ENCODE results near the gene GRID2. TPM values are rescaled to one million over a fixed set of nuclear protein-coding genes. Genes with fewer than 3 reads are reported as not detected.

Gene GRID2
- total and polyA plus RNA-seq, 2 donors from 2014 or later = 0.19 TPM; not detected in 1

DNA sequence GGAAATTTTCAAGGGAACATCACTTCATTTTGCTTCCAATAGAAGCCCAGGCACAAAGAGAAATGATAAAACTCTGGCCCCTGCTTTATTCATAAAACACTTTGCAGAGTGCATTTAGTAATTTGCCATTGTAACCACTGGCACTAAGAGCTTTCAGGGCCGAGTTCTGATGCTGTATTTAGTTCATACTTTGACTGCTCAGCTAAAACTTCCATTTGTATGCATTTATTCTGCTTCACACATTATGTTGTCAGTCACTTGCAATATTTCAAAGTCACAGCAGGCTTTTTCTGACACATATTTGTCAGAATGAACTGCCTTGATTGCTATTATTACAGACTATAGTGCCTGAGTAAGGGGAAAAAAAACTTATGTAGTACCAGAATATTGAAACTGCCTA lies 1350.4 kb downstream of the GRID2 start:
- TF ChIP-seq, protein P1, sequence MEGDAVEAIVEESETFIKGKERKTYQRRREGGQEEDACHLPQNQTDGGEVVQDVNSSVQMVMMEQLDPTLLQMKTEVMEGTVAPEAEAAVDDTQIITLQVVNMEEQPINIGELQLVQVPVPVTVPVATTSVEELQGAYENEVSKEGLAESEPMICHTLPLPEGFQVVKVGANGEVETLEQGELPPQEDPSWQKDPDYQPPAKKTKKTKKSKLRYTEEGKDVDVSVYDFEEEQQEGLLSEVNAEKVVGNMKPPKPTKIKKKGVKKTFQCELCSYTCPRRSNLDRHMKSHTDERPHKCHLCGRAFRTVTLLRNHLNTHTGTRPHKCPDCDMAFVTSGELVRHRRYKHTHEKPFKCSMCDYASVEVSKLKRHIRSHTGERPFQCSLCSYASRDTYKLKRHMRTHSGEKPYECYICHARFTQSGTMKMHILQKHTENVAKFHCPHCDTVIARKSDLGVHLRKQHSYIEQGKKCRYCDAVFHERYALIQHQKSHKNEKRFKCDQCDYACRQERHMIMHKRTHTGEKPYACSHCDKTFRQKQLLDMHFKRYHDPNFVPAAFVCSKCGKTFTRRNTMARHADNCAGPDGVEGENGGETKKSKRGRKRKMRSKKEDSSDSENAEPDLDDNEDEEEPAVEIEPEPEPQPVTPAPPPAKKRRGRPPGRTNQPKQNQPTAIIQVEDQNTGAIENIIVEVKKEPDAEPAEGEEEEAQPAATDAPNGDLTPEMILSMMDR (IDR thresholded peaks at IDR 0.05; ENCODE audit: borderline replicate concordance, extremely low read depth, insufficient read depth) = no peak
- Histone ChIP-seq H3K4me3 (ENCODE audit: low read length in 3 of 3) (no peak overlapping the region), H3K27me3 (ENCODE audit: control insufficient read depth, insufficient read depth, low read length) (no peaks in the 10 kb centered on the region), H3K36me3 (ENCODE audit: control insufficient read depth in 2 of 3, insufficient read depth in 3 of 3, low read length in 3 of 3) (no peaks in the 10 kb centered on the region), H3K9me3 (ENCODE audit: control insufficient read depth in 2 of 3, insufficient read depth in 1 of 3, low read length in 3 of 3) (no peaks in the 10 kb centered on the region), H3K4me1 (ENCODE audit: control insufficient read depth in 2 of 3, insufficient read depth in 2 of 3, low read depth in 1 of 3, low read length in 3 of 3) (no peaks in the 10 kb centered on the region), H3K27ac (ENCODE audit: low read depth in 2 of 2, low read length in 2 of 2) (no peak overlapping the region), H3K9ac (ENCODE audit: low read length in 3 of 3) (no peak overlapping the region)
- intact Hi-C loops (cut with DNase I) = no loop called here
- DNase-seq (no peak), FAIRE-seq (no peak)

DNA sequence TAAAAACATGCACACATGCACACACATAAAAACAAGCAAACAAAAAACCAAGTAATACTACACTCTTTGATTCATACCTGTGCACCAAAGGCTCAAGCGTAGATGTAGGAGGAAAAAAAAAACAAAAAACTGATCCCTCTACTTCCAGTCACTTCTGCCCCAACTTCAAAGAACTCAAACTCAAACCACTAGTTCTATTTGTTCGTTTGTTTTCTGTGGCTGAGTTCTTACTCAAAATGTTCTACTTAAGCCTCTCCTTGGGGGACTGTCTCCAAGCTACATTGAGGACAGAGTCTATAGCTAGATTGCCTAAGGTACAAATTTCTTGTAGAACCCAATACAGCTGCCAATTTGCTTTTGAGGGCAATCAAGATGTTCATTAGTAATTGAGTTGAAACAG lies 1353.8 kb downstream of the GRID2 start:
- intact Hi-C loops (cut with DNase I) = no loop called here
- H3K9ac ChIP-seq (ENCODE audit: low read length in 3 of 3) = no peak overlapping the region
- H3K36me3 ChIP-seq (ENCODE audit: control insufficient read depth in 2 of 3, insufficient read depth in 3 of 3, low read length in 3 of 3) = no peaks in the 10 kb centered on the region
- no peak overlapping the region for H3K4me3 ChIP-seq (ENCODE audit: low read length in 3 of 3)
- FAIRE-seq (no peak), DNase-seq (no peak)
- H3K4me1 ChIP-seq (ENCODE audit: control insufficient read depth in 2 of 3, insufficient read depth in 2 of 3, low read depth in 1 of 3, low read length in 3 of 3) = no peaks in the 10 kb centered on the region
- TF ChIP-seq, protein P1 (IDR thresholded peaks at IDR 0.05; ENCODE audit: borderline replicate concordance, extremely low read depth, insufficient read depth) = no peak
- no peaks in the 10 kb centered on the region for H3K9me3 ChIP-seq (ENCODE audit: control insufficient read depth in 2 of 3, insufficient read depth in 1 of 3, low read length in 3 of 3)
- H3K27ac ChIP-seq (ENCODE audit: low read depth in 2 of 2, low read length in 2 of 2) = no peak overlapping the region
- H3K27me3 ChIP-seq (ENCODE audit: control insufficient read depth, insufficient read depth, low read length) = no peaks in the 10 kb centered on the region

- no peak for FAIRE-seq
- H3K4me1 ChIP-seq (ENCODE audit: control insufficient read depth in 2 of 3, insufficient read depth in 2 of 3, low read depth in 1 of 3, low read length in 3 of 3) = no peaks in the 10 kb centered on the region
- TF ChIP-seq, protein P1 (IDR thresholded peaks at IDR 0.05; ENCODE audit: borderline replicate concordance, extremely low read depth, insufficient read depth) = no peak
- H3K9me3 ChIP-seq (ENCODE audit: control insufficient read depth in 2 of 3, insufficient read depth in 1 of 3, low read length in 3 of 3) = no peaks in the 10 kb centered on the region
- intact Hi-C loops (cut with DNase I) = no loop called here
- DNase-seq = no peak
- H3K27me3 ChIP-seq (ENCODE audit: control insufficient read depth, insufficient read depth, low read length) = no peaks in the 10 kb centered on the region
- no peaks in the 10 kb centered on the region for H3K36me3 ChIP-seq (ENCODE audit: control insufficient read depth in 2 of 3, insufficient read depth in 3 of 3, low read length in 3 of 3)
- H3K4me3 ChIP-seq (ENCODE audit: low read length in 3 of 3) = no peak overlapping the region
- no peak overlapping the region for H3K27ac ChIP-seq (ENCODE audit: low read depth in 2 of 2, low read length in 2 of 2)
- H3K9ac ChIP-seq (ENCODE audit: low read length in 3 of 3) = no peak overlapping the region
These were observed 1354.7 kb downstream of the GRID2 start for GRCh38 chr4:93658443-93658842.

DNA sequence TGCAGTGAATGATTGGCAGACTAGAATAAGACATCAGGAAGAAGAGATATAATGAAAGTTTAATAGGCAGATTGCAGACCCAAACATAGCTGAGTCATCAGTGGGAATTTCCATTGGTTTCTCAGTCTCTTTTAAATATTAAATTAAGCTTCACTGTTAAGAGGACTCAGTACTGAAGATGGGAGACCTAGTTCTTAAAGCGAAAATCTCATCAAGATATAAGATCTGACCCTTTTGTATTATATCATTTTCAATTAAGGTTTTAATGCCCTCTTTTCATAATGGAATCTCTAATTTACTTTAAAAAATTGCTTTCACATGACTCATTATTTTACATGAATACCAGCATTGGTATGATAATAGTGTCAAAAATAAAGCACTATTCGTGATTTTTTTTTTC lies 1355.9 kb downstream of the GRID2 start:
- Histone ChIP-seq H3K36me3 (ENCODE audit: control insufficient read depth in 2 of 3, insufficient read depth in 3 of 3, low read length in 3 of 3) (no peaks in the 10 kb centered on the region), H3K9me3 (ENCODE audit: control insufficient read depth in 2 of 3, insufficient read depth in 1 of 3, low read length in 3 of 3) (no peaks in the 10 kb centered on the region), H3K9ac (ENCODE audit: low read length in 3 of 3) (no peak overlapping the region), H3K4me1 (ENCODE audit: control insufficient read depth in 2 of 3, insufficient read depth in 2 of 3, low read depth in 1 of 3, low read length in 3 of 3) (no peaks in the 10 kb centered on the region), H3K27me3 (ENCODE audit: control insufficient read depth, insufficient read depth, low read length) (no peaks in the 10 kb centered on the region), H3K27ac (ENCODE audit: low read depth in 2 of 2, low read length in 2 of 2) (no peak overlapping the region), H3K4me3 (ENCODE audit: low read length in 3 of 3) (no peak overlapping the region)
- intact Hi-C loops (cut with DNase I) = no loop called here
- TF ChIP-seq, protein P1 (IDR thresholded peaks at IDR 0.05; ENCODE audit: borderline replicate concordance, extremely low read depth, insufficient read depth) = no peak
- FAIRE-seq = no peak
- DNase-seq = no peak

Data from kidney (tissue), 14 donors.